SIG-M5 treated with dmso at 0.1 percent for 504 hours (cell line): Measurements from ENCODE around the gene EFNA1.

Experiments
- DNase-seq: peaks from one replicate; lab custom pipeline; 2025; ENCODE audit not compliant: unreplicated experiment; lab: John Stamatoyannopoulos, UW

EFNA1 gene

DNA sequence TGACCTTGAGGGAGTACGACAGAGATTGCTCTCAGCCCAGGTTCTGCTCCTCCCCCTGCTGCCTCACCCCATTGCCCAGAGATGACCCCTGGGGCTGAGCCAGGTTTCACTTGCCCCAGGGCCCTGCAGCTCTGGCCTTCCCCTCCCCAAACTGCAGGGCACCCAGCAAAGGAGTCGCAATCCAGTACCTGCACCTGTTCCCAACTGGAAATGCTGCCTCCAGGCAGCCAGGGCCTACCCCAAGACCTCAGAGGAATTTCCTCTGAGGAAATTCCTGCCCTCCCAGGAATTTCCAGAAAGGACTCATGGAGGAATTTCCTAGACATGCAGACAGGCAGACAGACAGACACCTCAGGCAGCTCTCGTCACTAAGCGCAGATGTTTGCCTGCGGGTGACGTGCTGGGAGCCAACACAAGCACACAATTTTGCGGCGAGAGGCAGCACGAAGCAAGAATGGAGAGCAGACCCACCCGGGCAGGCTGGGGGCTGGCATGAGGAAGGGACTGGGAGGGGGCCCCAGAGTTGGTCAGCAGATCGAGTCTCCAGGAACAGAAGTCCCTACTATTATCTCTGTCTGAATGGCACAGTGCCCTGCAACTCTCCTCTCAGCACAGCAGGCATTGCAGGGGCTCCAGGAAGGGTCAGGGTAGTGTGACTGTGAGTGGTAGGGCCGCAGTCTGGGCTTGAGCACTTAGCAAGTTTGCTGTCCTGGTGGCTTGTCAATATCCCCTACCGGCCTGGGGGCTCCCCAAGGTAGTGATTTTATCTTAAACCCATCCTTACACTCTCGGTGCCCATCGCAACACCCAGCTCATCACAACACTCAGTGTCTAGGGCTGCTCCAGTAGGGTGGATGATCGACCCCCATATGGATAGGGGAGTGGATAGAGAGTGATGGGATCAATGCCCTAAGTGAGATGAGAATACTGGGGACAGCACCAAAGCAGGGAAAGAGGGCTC, 2.9 kb upstream of the EFNA1 start:
- no peak for DNase-seq

GRCh38 chr1:155125511-155125945, 2.1 kb upstream of the EFNA1 start:
- no peak for DNase-seq

DNA sequence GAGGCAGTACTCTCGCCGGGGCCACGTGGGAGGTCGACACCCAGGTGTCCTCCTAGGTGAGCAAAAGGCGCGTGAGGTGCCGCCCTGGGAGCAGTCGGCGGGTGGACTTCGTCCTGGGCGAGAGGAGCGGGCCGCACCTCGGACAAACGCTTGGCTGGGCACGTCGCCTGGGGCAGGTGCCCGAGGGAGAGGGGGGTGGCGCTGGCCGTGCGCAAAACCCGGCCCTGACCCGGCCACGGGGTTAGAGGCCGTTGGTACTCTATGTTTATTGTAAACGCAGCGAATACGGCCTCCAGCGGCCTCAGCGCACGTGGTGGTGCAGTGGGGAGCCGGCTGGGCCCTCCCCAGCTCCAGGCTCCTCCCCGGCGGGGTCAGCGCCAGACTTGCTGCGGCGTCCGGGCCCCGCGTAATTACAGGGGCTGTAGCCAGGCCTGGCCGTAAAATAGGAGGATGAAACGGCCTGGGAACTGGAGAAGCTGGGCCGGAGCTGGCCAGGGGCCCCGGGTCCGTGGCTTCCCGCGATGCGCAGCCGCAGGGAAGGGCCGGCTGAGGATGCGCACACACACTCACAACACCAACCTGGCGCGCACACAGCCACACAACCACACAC, 1.6 kb upstream of the EFNA1 start:
- no peak for DNase-seq

DNA sequence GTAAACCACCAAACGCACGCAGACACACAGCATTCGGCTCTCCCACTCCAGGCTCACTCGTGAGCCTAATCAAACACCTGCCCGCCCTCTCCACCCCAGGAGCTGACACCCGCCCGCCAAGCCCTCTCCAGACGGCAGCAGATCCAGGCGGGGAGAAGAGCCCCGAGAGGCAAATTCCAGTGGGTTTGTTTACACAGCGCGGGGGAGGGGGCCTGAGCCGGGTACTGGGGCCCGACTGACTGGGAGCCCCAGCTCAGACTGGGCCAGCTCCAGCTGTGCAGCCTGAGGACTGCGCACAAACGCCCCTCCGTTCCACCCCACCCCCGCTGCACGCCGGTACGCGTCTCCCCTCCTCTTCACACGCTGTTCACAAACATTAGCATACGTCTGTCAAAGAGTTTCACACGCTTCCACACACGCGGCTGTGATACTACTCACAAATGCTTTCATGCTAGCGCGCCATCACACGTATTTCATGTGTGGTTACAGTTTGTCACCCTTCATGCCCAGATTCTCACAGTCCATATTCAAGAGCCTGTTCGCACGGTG, 1.0 kb upstream of the EFNA1 start:
- no peak for DNase-seq

- no peak for DNase-seq
Observed at GRCh38 chr1:155127967-155128754, 485 bp downstream of the EFNA1 start.

GRCh38 chr1:155128755-155129473, 1.2 kb downstream of the EFNA1 start:
- no peak for DNase-seq

- no peak for DNase-seq
Observed at GRCh38 chr1:155130272-155131006, 2.8 kb downstream of the EFNA1 start.

DNA sequence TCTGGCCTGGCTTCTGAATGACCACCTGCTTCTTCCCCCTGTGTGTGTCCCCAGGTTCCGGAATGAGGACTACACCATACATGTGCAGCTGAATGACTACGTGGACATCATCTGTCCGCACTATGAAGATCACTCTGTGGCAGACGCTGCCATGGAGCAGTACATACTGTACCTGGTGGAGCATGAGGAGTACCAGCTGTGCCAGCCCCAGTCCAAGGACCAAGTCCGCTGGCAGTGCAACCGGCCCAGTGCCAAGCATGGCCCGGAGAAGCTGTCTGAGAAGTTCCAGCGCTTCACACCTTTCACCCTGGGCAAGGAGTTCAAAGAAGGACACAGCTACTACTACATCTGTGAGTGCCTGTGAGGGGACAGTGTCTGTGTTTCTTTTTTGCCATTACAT, 3.6 kb downstream of the EFNA1 start:
- DNase-seq: no peak

DNA sequence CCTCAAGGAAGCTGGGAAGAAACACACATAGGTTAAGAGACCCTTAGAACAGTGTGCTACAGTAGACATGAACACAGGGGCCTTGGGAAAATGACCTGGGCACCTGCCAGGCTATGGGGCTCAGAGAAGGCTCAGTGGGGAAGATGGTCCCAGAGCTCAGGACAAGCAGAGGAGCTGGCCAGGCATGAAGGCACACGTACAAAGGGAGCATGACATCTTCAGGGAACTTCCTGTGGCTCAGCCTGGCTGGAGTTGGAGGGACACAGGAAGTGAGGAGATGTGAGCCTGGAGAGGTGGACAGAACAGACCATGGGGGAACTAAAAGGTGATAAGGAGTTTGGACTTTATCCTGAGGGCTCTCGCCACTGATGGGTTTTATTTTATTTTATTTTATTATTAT, 4.2 kb downstream of the EFNA1 start:
- DNase-seq: no peak

- DNase-seq: no peak
Observed at GRCh38 chr1:155133799-155134281, 6.2 kb downstream of the EFNA1 start.

DNA sequence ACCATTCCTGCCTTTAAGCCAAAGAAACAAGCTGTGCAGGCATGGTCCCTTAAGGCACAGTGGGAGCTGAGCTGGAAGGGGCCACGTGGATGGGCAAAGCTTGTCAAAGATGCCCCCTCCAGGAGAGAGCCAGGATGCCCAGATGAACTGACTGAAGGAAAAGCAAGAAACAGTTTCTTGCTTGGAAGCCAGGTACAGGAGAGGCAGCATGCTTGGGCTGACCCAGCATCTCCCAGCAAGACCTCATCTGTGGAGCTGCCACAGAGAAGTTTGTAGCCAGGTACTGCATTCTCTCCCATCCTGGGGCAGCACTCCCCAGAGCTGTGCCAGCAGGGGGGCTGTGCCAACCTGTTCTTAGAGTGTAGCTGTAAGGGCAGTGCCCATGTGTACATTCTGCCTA, 6.6 kb downstream of the EFNA1 start:
- DNase-seq: no peak

GRCh38 chr1:155134880-155135414, 7.3 kb downstream of the EFNA1 start:
- DNase-seq: peak; percentile 82

GRCh38 chr1:155135415-155136028, 7.8 kb downstream of the EFNA1 start, which contains the start of gene SLC50A1:
Gene SLC50A1 (plus strand): TSS chr1:155135852. CDS start chr1:155135912, 60 bp downstream.
- DNase-seq: peak; percentile 90

DNA sequence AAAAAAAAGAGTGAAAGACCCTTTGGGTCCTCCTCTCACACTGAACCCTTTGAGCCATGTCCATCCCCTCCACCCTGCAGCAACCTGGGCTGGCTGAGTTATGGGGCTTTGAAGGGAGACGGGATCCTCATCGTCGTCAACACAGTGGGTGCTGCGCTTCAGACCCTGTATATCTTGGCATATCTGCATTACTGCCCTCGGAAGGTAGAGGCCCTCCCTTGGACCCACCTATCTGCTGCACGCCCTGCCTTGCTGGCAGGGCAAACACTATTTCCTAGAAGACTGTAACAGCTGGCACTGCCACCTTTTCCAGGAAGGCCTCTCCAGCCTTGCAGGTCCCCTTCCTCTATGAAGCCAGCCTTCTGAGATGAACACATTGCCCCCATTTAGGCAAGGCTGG, 9.1 kb downstream of the EFNA1 start:
- DNase-seq: no peak

GRCh38 chr1:155137154-155137949, 9.7 kb downstream of the EFNA1 start:
- DNase-seq: no peak

GRCh38 chr1:155139895-155140629, 12.4 kb downstream of the EFNA1 start, which contains the start of gene DPM3:
Gene DPM3 (minus strand): TSS chr1:155140531. CDS start chr1:155140240, 291 bp downstream.
- peak; percentile 90 for DNase-seq

GRCh38 chr1:155140630-155140953, 12.9 kb downstream of the EFNA1 start:
- DNase-seq: no peak
